Measurements from ENCODE around the gene RMND5B. TPM values are rescaled to one million over a fixed set of nuclear protein-coding genes. Genes with fewer than 3 reads are reported as not detected.

The RMND5B gene
- total RNA-seq, 1 donor from 2014 or later, result 51.3 TPM

- peak; percentile 83 for DNase-seq
- TF ChIP-seq CTCF (IDR thresholded peaks at IDR 0.05; ENCODE audit: partially characterized antibody, unreplicated experiment), result peak; percentile 24
- H3K4me1 Mint-ChIP-seq (ENCODE audit: low read depth, unreplicated experiment), result peaks cover 9% of the 10 kb centered on the region
- peak within 1 kb of the TSS; percentile 22 for H3K27ac Mint-ChIP-seq (ENCODE audit: unreplicated experiment)
- no peaks in the 10 kb centered on the region for H3K36me3 Mint-ChIP-seq (ENCODE audit: unreplicated experiment)
- peaks cover 11% of the 10 kb centered on the region for H3K9me3 Mint-ChIP-seq (ENCODE audit: unreplicated experiment)
- H3K27me3 Mint-ChIP-seq (ENCODE audit: unreplicated experiment), result peaks cover 16% of the 10 kb centered on the region
- peak within 1 kb of the TSS; percentile 93 for H3K4me3 Mint-ChIP-seq (ENCODE audit: unreplicated experiment)
Measured at GRCh38 chr5:178113141-178113787, 17.6 kb upstream of the RMND5B start, which contains the start of gene N4BP3. Gene N4BP3, plus strand, starts transcription at chr5:178113532. Its CDS starts 6,052 bp downstream, at chr5:178119584.

GRCh38 chr5:178113841-178114324, 16.9 kb upstream of the RMND5B start:
- Mint-ChIP-seq H3K4me1 (ENCODE audit: low read depth, unreplicated experiment) (peaks cover 7% of the 10 kb centered on the region), H3K4me3 (ENCODE audit: unreplicated experiment) (peak overlapping the region; percentile 92), H3K27ac (ENCODE audit: unreplicated experiment) (no peak overlapping the region), H3K9me3 (ENCODE audit: unreplicated experiment) (peaks cover 11% of the 10 kb centered on the region), H3K36me3 (ENCODE audit: unreplicated experiment) (no peaks in the 10 kb centered on the region), H3K27me3 (ENCODE audit: unreplicated experiment) (peaks cover 15% of the 10 kb centered on the region)
- peak; percentile 3 for TF ChIP-seq CTCF (IDR thresholded peaks at IDR 0.05; ENCODE audit: partially characterized antibody, unreplicated experiment)
- DNase-seq, result no peak

GRCh38 chr5:178114325-178115135, 16.3 kb upstream of the RMND5B start:
- peaks cover 11% of the 10 kb centered on the region for H3K9me3 Mint-ChIP-seq (ENCODE audit: unreplicated experiment)
- no peaks in the 10 kb centered on the region for H3K36me3 Mint-ChIP-seq (ENCODE audit: unreplicated experiment)
- peaks cover 15% of the 10 kb centered on the region for H3K27me3 Mint-ChIP-seq (ENCODE audit: unreplicated experiment)
- no peak for TF ChIP-seq CTCF (IDR thresholded peaks at IDR 0.05; ENCODE audit: partially characterized antibody, unreplicated experiment)
- H3K4me1 Mint-ChIP-seq (ENCODE audit: low read depth, unreplicated experiment), result peaks cover 7% of the 10 kb centered on the region
- H3K4me3 Mint-ChIP-seq (ENCODE audit: unreplicated experiment), result peak overlapping the region; percentile 92
- peak; percentile 64 for DNase-seq
- no peak overlapping the region for H3K27ac Mint-ChIP-seq (ENCODE audit: unreplicated experiment)

- H3K9me3 Mint-ChIP-seq (ENCODE audit: unreplicated experiment), result peaks cover 11% of the 10 kb centered on the region
- DNase-seq, result no peak
Measured at GRCh38 chr5:178115136-178115813, 15.5 kb upstream of the RMND5B start.

More at GRCh38 chr5:178115136-178115813, 15.5 kb upstream of the RMND5B start:
- no peak for TF ChIP-seq CTCF (IDR thresholded peaks at IDR 0.05; ENCODE audit: partially characterized antibody, unreplicated experiment)
- Mint-ChIP-seq H3K4me1 (ENCODE audit: low read depth, unreplicated experiment) (peaks cover 7% of the 10 kb centered on the region), H3K27ac (ENCODE audit: unreplicated experiment) (no peak overlapping the region), H3K4me3 (ENCODE audit: unreplicated experiment) (peak overlapping the region; percentile 71), H3K27me3 (ENCODE audit: unreplicated experiment) (peaks cover 15% of the 10 kb centered on the region), H3K36me3 (ENCODE audit: unreplicated experiment) (no peaks in the 10 kb centered on the region)

Measured in glutamatergic neuron (in vitro differentiated cells).